NCI-H2227 treated with DMSO at 0.1 percent for 48 hours (cell line): ENCODE measurements around the gene WSCD2.

Experiments used
- DNase-seq: peaks from one replicate; lab custom pipeline; 2025; lab: John Stamatoyannopoulos, UW

WSCD2 gene

GRCh38 chr12:108270035-108270848 is 141.2 kb downstream of the WSCD2 start:
- no peak for DNase-seq

GRCh38 chr12:108270849-108271143 is 141.7 kb downstream of the WSCD2 start:
- no peak for DNase-seq

- peak; percentile 76 for DNase-seq
Observed at GRCh38 chr12:108271951-108272872, 143.1 kb downstream of the WSCD2 start.

GRCh38 chr12:108273217-108273616 is 144.1 kb downstream of the WSCD2 start:
- DNase-seq, result no peak

GRCh38 chr12:108277613-108278012 is 148.5 kb downstream of the WSCD2 start:
- DNase-seq, result no peak

- DNase-seq, result no peak
Observed at GRCh38 chr12:108282160-108282559, 153.1 kb downstream of the WSCD2 start.

GRCh38 chr12:108282676-108283075 is 153.6 kb downstream of the WSCD2 start:
- no peak for DNase-seq

- no peak for DNase-seq
Observed at GRCh38 chr12:108284163-108284562, 155.1 kb downstream of the WSCD2 start.

GRCh38 chr12:108285016-108285415 is 155.9 kb downstream of the WSCD2 start:
- no peak for DNase-seq

- DNase-seq, result no peak
Observed at GRCh38 chr12:108287227-108287626, 158.1 kb downstream of the WSCD2 start.

- no peak for DNase-seq
Observed at GRCh38 chr12:108289350-108290161, 160.5 kb downstream of the WSCD2 start.

- DNase-seq, result no peak
Observed at GRCh38 chr12:108295641-108296040, 166.6 kb downstream of the WSCD2 start.

GRCh38 chr12:108296945-108297344 is 167.9 kb downstream of the WSCD2 start:
- DNase-seq, result no peak

- no peak for DNase-seq
Observed at GRCh38 chr12:108297424-108297823, 168.3 kb downstream of the WSCD2 start.

GRCh38 chr12:108297895-108298760 is 169.0 kb downstream of the WSCD2 start:
- DNase-seq, result no peak

- no peak for DNase-seq
Observed at GRCh38 chr12:108298761-108299275, 169.7 kb downstream of the WSCD2 start.

- no peak for DNase-seq
Observed at GRCh38 chr12:108299516-108299915, 170.4 kb downstream of the WSCD2 start.
